Measurements from ENCODE around the gene SBNO1.
A peak's percentile ranks its signal among the peaks of the same experiment; 100 is the strongest.
"Not testable (repeated sequence)": the region's sequence is repeated elsewhere in the genome, so short reads cannot be mapped to it uniquely, and the experiment has no call there.

The SBNO1 gene

GRCh38 chr12:123270214-123271000 lies 94.2 kb downstream of the SBNO1 start:
- no peak for DNase-seq (ENCODE audit: low spot score)

- DNase-seq (ENCODE audit: low spot score): peak; percentile 53
These were observed 94.8 kb downstream of the SBNO1 start for GRCh38 chr12:123269896-123270213.

GRCh38 chr12:123269395-123269892 lies 95.2 kb downstream of the SBNO1 start:
- peak; percentile 93 for DNase-seq (ENCODE audit: low spot score)

GRCh38 chr12:123268850-123269249 lies 95.8 kb downstream of the SBNO1 start:
- peak; percentile 66 for DNase-seq (ENCODE audit: low spot score)

GRCh38 chr12:123267991-123268843 lies 96.4 kb downstream of the SBNO1 start:
- peak; percentile 85 for DNase-seq (ENCODE audit: low spot score)

- no peak for DNase-seq (ENCODE audit: low spot score)
These were observed 97.2 kb downstream of the SBNO1 start for GRCh38 chr12:123267335-123267920.

- no peak for DNase-seq (ENCODE audit: low spot score)
These were observed 97.9 kb downstream of the SBNO1 start for GRCh38 chr12:123266679-123267277.

- DNase-seq (ENCODE audit: low spot score): no peak
These were observed 98.6 kb downstream of the SBNO1 start for GRCh38 chr12:123265851-123266678.

GRCh38 chr12:123264642-123265041 lies 100.0 kb downstream of the SBNO1 start:
- no peak for DNase-seq (ENCODE audit: low spot score)

- DNase-seq (ENCODE audit: low spot score): no peak
These were observed 101.3 kb downstream of the SBNO1 start for GRCh38 chr12:123263196-123263817.

GRCh38 chr12:123261196-123261595 lies 103.5 kb downstream of the SBNO1 start:
- no peak for DNase-seq (ENCODE audit: low spot score)

- no peak for DNase-seq (ENCODE audit: low spot score)
These were observed 104.6 kb downstream of the SBNO1 start for GRCh38 chr12:123260081-123260480.

GRCh38 chr12:123258593-123258992 lies 106.1 kb downstream of the SBNO1 start:
- DNase-seq (ENCODE audit: low spot score): no peak

GRCh38 chr12:123254853-123255446 lies 109.7 kb downstream of the SBNO1 start:
- no peak for DNase-seq (ENCODE audit: low spot score)

- no peak for DNase-seq (ENCODE audit: low spot score)
These were observed 110.8 kb downstream of the SBNO1 start for GRCh38 chr12:123253641-123254459.

GRCh38 chr12:123252365-123252764 lies 112.3 kb downstream of the SBNO1 start:
- DNase-seq (ENCODE audit: low spot score): not testable (repeated sequence)

- no peak for DNase-seq (ENCODE audit: low spot score)
These were observed 113.1 kb downstream of the SBNO1 start for GRCh38 chr12:123251403-123252076.

GRCh38 chr12:123250471-123251383 lies 113.9 kb downstream of the SBNO1 start:
- DNase-seq (ENCODE audit: low spot score): no peak

Measured in putamen (tissue), 1 donor.